ENCODE results near the gene LILRB2.
"Not testable (repeated sequence)": the region's sequence is repeated elsewhere in the genome, so short reads cannot be mapped to it uniquely, and the experiment has no call there.

The LILRB2 gene

GRCh38 chr19:54239491-54240371, 41.2 kb downstream of the LILRB2 start:
- not testable (repeated sequence) for DNase-seq

GRCh38 chr19:54233941-54234340, 47.0 kb downstream of the LILRB2 start:
- no peak for DNase-seq

GRCh38 chr19:54231077-54231931, 49.6 kb downstream of the LILRB2 start:
- DNase-seq = peak; percentile 55

- no peak for DNase-seq
Measured at GRCh38 chr19:54230031-54230430, 50.9 kb downstream of the LILRB2 start.

GRCh38 chr19:54229146-54229545, 51.8 kb downstream of the LILRB2 start:
- no peak for DNase-seq

- DNase-seq = not testable (repeated sequence)
Measured at GRCh38 chr19:54224619-54225018, 56.3 kb downstream of the LILRB2 start.

- DNase-seq = not testable (repeated sequence)
Measured at GRCh38 chr19:54223937-54224281, 57.0 kb downstream of the LILRB2 start.
